Liver (tissue), 9 donors: ENCODE measurements around the gene EEIG1. TPM values are rescaled to one million over a fixed set of nuclear protein-coding genes. Genes with fewer than 3 reads are reported as not detected.
A peak's percentile ranks its signal among the peaks of the same experiment; 100 is the strongest.

Source experiments
- DNase-seq: peaks from one replicate; pipeline ENCODE4 v3.0.0-alpha.2; 2017; ENCODE audit warnings: low spot score
- H3K27ac ChIP-seq, 2 donors: one replicate each; pipeline ENCODE4 v1.7.0; 2013; ENCODE audit warnings: inconsistent platforms in 2 of 2, low read length in 2 of 2, control low read depth in 1 of 2, low read depth in 1 of 2, mild to moderate bottlenecking in 1 of 2
- H3K27me3 ChIP-seq, 4 donors: one replicate each; pipeline versions ENCODE4 v1.6.1 to v1.7.0; 2013; ENCODE audit warnings: low read length in 3 of 4, inconsistent platforms in 1 of 4, mild to moderate bottlenecking in 1 of 4, moderate library complexity in 1 of 4; ENCODE audit not compliant: control insufficient read depth in 4 of 4, insufficient read depth in 4 of 4
- H3K36me3 ChIP-seq, 4 donors: one replicate each; pipeline versions ENCODE4 v1.6.1 to v1.7.0; 2013; ENCODE audit warnings: low read length in 3 of 4, mild to moderate bottlenecking in 3 of 4, low read depth in 1 of 4, moderate library complexity in 1 of 4; ENCODE audit not compliant: control insufficient read depth in 4 of 4, insufficient read depth in 3 of 4
- H3K4me1 ChIP-seq, 4 donors: one replicate each; pipeline versions ENCODE4 v1.6.1 to v1.7.0; 2013; ENCODE audit warnings: low read length in 3 of 4, mild to moderate bottlenecking in 3 of 4, moderate library complexity in 1 of 4; ENCODE audit not compliant: control insufficient read depth in 4 of 4, insufficient read depth in 4 of 4
- H3K4me3 ChIP-seq, 3 donors: one replicate each; pipeline versions ENCODE4 v1.6.1 to v1.7.0; 2013; ENCODE audit warnings: low read length in 3 of 3, control low read depth in 1 of 3, low read depth in 1 of 3, mild to moderate bottlenecking in 1 of 3
- H3K9ac ChIP-seq, 2 donors: one replicate each; pipeline ENCODE4 v1.7.0; 2013; ENCODE audit warnings: low read length in 2 of 2, mild to moderate bottlenecking in 2 of 2, moderate library complexity in 2 of 2, control low read depth in 1 of 2, low read depth in 1 of 2
- H3K9me3 ChIP-seq, 4 donors: one replicate each; pipeline versions ENCODE4 v1.6.1 to v1.7.0; 2013; ENCODE audit warnings: low read length in 3 of 4; ENCODE audit not compliant: control insufficient read depth in 4 of 4
- EGR1 ChIP-seq, 2 donors: IDR thresholded peaks; 2 replicates each; pipeline ENCODE4 v1.6.1; 2016 to 2018; ENCODE audit warnings: antibody characterized with exemption in 2 of 2, low read depth in 2 of 2
- FOXA1 ChIP-seq: IDR thresholded peaks from 2 replicates; pipeline ENCODE4 v1.6.1; 2016; ENCODE audit warnings: antibody characterized with exemption
- FOXA2 ChIP-seq: IDR thresholded peaks from 2 replicates; pipeline ENCODE4 v1.6.1; 2016; ENCODE audit warnings: antibody characterized with exemption
- GABPA ChIP-seq, 2 donors: IDR thresholded peaks in 1 of 2; conservative IDR thresholded peaks in 1 of 2; 2 replicates each; pipeline ENCODE4 v1.6.1; 2016; ENCODE audit warnings: antibody characterized with exemption in 2 of 2, mild to moderate bottlenecking in 1 of 2, moderate library complexity in 1 of 2
- HNF4A ChIP-seq, 2 donors: conservative IDR thresholded peaks; 2 replicates each; pipeline ENCODE4 v1.6.1; 2016; ENCODE audit warnings: antibody characterized with exemption in 2 of 2, mild to moderate bottlenecking in 2 of 2
- HNF4G ChIP-seq: IDR thresholded peaks from 2 replicates; pipeline ENCODE4 v1.6.1; 2016; ENCODE audit warnings: antibody characterized with exemption
- JUND ChIP-seq, 2 donors: IDR thresholded peaks; 2 replicates each; pipeline ENCODE4 v1.6.1; 2016; ENCODE audit warnings: antibody characterized with exemption in 2 of 2
- NR2F2 ChIP-seq: IDR thresholded peaks from 2 replicates; pipeline ENCODE4 v1.6.1; 2016; ENCODE audit warnings: antibody characterized with exemption
- RAD21 ChIP-seq, 2 donors: IDR thresholded peaks; 2 replicates each; pipeline ENCODE4 v1.6.1; 2016; ENCODE audit warnings: antibody characterized with exemption in 2 of 2, mild to moderate bottlenecking in 2 of 2
- REST ChIP-seq: IDR thresholded peaks from 2 replicates; pipeline ENCODE4 v1.6.1; 2016; ENCODE audit warnings: antibody characterized with exemption, mild to moderate bottlenecking
- RXRA ChIP-seq, 2 donors: IDR thresholded peaks; 2 replicates each; pipeline ENCODE4 v1.6.1; 2017 to 2018; ENCODE audit warnings: antibody characterized with exemption in 2 of 2, mild to moderate bottlenecking in 1 of 2
- SP1 ChIP-seq: IDR thresholded peaks from 2 replicates; pipeline ENCODE4 v1.6.1; 2018; ENCODE audit warnings: antibody characterized with exemption, mild to moderate bottlenecking
- TAF1 ChIP-seq: conservative IDR thresholded peaks from 2 replicates; pipeline ENCODE4 v1.6.1; 2016; ENCODE audit warnings: antibody characterized with exemption, mild to moderate bottlenecking
- YY1 ChIP-seq: IDR thresholded peaks from 2 replicates; pipeline ENCODE4 v1.6.1; 2016; ENCODE audit warnings: antibody characterized with exemption, mild to moderate bottlenecking
- WGBS: extraction: QIAGEN DNeasy Blood & Tissue Kit; methylation state at CpG from one replicate; pipeline ENCODE4 v1.1.7; 2013; 5-methylcytosine and 5-hydroxymethylcytosine counted together
- polyA plus RNA-seq, 2 donors: library from polyadenylated mRNA; stranded (reverse) in 1 of 2; unstranded in 1 of 2; fragments of 200-250 nt in 1 of 2; fragments of >200 nt in 1 of 2; fragmentation: Nextera tagmentation in 1 of 2; extraction: Ambion mirVana in 1 of 2; gene quantifications; one replicate each; pipeline versions ENCODE4 v1.2.1 to v1.2.3, GENCODE V29; 2013 to 2015
- total RNA-seq, 2 donors: library from RNA; depleted of rRNA; stranded (reverse); fragments of >200 nt; gene quantifications; one replicate each; pipeline ENCODE4 v1.2.3, GENCODE V29; 2014
- TF ChIP-seq, protein P1 (sequence below): IDR thresholded peaks from 2 replicates; pipeline ENCODE4 v1.6.1; 2016; ENCODE audit warnings: antibody characterized with exemption
- TF ChIP-seq, protein P2 (sequence below): IDR thresholded peaks from 2 replicates; pipeline ENCODE4 v1.6.1; 2016; ENCODE audit warnings: antibody characterized with exemption
- TF ChIP-seq, protein P3 (sequence below): fragments of 150-350 bp; IDR thresholded peaks from 2 replicates; pipeline ENCODE4 v1.5.1; 2017; ENCODE audit warnings: improper control_type of control experiment, low read depth, low read length; ENCODE audit not compliant: missing input control
- TF ChIP-seq, protein P4 (sequence below): IDR thresholded peaks from 2 replicates; pipeline ENCODE4 v1.6.1; 2016; ENCODE audit warnings: antibody characterized with exemption
- donor health status: healthy.
- donor health status: healthy.
- donor health status: healthy.
- donor health status: healthy.
- donor health status: healthy.

Gene EEIG1
- total and polyA plus RNA-seq, 4 donors, result 4.9 to 14.3 (median 8.9) TPM

DNA sequence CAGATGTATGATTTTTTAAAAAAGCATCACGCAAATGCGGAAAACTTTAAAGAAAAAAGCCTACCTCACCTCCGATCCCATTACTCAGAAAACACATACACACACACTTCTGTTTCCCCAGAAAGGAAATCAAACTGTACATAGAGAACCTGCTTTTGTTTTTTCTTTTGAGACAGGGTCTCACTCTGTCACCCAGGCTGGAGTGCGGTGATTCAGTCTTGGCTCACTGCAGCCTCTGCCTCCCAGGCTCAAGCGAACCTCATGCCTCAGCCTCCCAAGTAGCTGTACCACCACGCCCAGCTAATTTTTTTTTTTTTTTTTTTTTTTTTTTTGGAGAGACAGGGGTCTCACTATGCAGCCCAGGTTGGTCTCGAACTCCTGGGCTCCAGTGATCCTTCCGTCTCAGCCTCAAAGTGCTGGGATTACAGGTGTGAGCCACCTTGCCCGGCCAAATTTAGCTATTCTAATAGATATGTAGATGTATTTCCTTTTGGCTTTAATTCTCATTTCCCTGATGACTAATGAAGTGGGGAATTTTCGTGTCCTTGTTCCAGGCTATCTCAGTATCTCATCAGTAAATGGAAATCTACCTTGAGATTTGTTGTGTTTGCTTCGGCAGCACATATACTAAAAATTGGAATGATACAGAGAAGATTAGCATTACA is 25.7 kb upstream of the EEIG1 start:
- Histone ChIP-seq H3K27ac (no peak overlapping the region), H3K36me3 (no peaks in the 10 kb centered on the region), H3K4me1 (peaks cover 0 to 14% (median 7%) of the 10 kb centered on the region in 4 donors), H3K27me3 (no peaks in the 10 kb centered on the region), H3K9ac (no peak overlapping the region), H3K4me3 (no peak overlapping the region), H3K9me3 (no peaks in the 10 kb centered on the region)
- TF ChIP-seq JUND (IDR thresholded peaks at IDR 0.05) (no peak), RXRA (IDR thresholded peaks at IDR 0.05) (no peak), HNF4G (no peak), FOXA2 (no peak)
- TF ChIP-seq, protein P1, sequence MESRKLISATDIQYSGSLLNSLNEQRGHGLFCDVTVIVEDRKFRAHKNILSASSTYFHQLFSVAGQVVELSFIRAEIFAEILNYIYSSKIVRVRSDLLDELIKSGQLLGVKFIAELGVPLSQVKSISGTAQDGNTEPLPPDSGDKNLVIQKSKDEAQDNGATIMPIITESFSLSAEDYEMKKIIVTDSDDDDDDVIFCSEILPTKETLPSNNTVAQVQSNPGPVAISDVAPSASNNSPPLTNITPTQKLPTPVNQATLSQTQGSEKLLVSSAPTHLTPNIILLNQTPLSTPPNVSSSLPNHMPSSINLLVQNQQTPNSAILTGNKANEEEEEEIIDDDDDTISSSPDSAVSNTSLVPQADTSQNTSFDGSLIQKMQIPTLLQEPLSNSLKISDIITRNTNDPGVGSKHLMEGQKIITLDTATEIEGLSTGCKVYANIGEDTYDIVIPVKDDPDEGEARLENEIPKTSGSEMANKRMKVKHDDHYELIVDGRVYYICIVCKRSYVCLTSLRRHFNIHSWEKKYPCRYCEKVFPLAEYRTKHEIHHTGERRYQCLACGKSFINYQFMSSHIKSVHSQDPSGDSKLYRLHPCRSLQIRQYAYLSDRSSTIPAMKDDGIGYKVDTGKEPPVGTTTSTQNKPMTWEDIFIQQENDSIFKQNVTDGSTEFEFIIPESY, result no peak
- 84% methylated on average over 11 of the region's 11 CpGs for WGBS
- no peak for DNase-seq

GRCh38 chr9:128005923-128006322 is 25.1 kb upstream of the EEIG1 start:
- no peak for DNase-seq
- Histone ChIP-seq H3K27ac (no peak overlapping the region), H3K36me3 (no peaks in the 10 kb centered on the region), H3K9me3 (no peaks in the 10 kb centered on the region), H3K4me1 (peaks cover 3 to 10% (median 3%) of the 10 kb centered on the region in 4 donors), H3K9ac (no peak overlapping the region), H3K4me3 (no peak overlapping the region), H3K27me3 (no peaks in the 10 kb centered on the region)
- WGBS, result 64% methylated on average over 12 of the region's 12 CpGs
- TF ChIP-seq GABPA (IDR thresholded peaks at IDR 0.05 in 1 of 2, conservative IDR thresholded peaks at IDR 0.05 in 1 of 2) (no peak), HNF4G (no peak), NR2F2 (peak; percentile 97), SP1 (peak; percentile 24), REST (no peak), TAF1 (no peak), EGR1 (IDR thresholded peaks at IDR 0.05; ENCODE audit: low read depth in 2 of 2) (no peak), YY1 (no peak), RXRA (IDR thresholded peaks at IDR 0.05) (no peak), FOXA1 (no peak), HNF4A (conservative IDR thresholded peaks at IDR 0.05) (no peak), JUND (IDR thresholded peaks at IDR 0.05) (no peak), FOXA2 (no peak), RAD21 (IDR thresholded peaks at IDR 0.05) (peak in 1 of 2 donors; percentile 25)
- TF ChIP-seq, protein P1, result no peak
- TF ChIP-seq, protein P2, sequence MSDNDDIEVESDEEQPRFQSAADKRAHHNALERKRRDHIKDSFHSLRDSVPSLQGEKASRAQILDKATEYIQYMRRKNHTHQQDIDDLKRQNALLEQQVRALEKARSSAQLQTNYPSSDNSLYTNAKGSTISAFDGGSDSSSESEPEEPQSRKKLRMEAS, result no peak
- TF ChIP-seq, protein P3, sequence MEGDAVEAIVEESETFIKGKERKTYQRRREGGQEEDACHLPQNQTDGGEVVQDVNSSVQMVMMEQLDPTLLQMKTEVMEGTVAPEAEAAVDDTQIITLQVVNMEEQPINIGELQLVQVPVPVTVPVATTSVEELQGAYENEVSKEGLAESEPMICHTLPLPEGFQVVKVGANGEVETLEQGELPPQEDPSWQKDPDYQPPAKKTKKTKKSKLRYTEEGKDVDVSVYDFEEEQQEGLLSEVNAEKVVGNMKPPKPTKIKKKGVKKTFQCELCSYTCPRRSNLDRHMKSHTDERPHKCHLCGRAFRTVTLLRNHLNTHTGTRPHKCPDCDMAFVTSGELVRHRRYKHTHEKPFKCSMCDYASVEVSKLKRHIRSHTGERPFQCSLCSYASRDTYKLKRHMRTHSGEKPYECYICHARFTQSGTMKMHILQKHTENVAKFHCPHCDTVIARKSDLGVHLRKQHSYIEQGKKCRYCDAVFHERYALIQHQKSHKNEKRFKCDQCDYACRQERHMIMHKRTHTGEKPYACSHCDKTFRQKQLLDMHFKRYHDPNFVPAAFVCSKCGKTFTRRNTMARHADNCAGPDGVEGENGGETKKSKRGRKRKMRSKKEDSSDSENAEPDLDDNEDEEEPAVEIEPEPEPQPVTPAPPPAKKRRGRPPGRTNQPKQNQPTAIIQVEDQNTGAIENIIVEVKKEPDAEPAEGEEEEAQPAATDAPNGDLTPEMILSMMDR, result no peak
- TF ChIP-seq, protein P4, sequence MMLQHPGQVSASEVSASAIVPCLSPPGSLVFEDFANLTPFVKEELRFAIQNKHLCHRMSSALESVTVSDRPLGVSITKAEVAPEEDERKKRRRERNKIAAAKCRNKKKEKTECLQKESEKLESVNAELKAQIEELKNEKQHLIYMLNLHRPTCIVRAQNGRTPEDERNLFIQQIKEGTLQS, result no peak
